ENCODE results near the gene POLE. TPM values are rescaled to one million over a fixed set of nuclear protein-coding genes. Genes with fewer than 3 reads are reported as not detected.

Gene POLE
- total and polyA plus RNA-seq, 10 of the 15 experiments (the other 5 are each of a cell fraction or from before 2014, with no cell fraction given) = 2.3 to 103 (median 37.1) TPM

DNA sequence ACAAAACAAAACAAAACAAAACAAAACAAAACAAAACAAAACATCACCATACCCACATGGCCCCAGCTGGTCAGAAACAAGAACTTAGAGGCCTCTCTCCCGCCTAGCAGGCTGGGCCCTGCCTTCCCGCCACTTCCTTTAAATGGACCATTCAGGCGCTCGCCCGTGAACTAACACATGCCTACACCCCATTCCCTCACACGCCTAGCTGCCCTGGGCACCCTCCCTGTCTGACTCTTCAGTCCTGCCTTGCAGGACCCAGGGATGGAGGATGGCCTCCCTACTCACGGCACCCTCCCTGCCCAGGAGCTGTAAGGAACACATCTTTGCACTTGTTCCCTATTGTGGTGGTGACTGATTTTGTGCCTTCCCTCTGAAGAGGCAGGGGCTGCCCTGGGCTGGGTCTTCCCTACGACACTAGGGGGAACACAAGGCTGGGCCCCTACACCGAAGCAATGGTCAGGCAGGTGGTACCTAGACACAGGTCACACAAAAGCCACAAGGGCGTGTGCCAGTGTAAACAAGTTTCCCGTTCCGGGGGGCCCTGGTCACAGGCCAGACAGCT lies 47.1 kb downstream of the POLE start:
- no peak for DNase-seq (ENCODE audit: low read depth, low spot score)
- Histone ChIP-seq H3K27ac (ENCODE audit: control insufficient read depth, insufficient read depth) (no peak overlapping the region), H3K9ac (ENCODE audit: control insufficient read depth, insufficient read depth, low read length) (no peak overlapping the region), H3K4me3 (no peak overlapping the region), H3K4me1 (ENCODE audit: control insufficient read depth, insufficient read depth, low read length) (no peaks in the 10 kb centered on the region), H3K79me2 (ENCODE audit: control insufficient read depth, insufficient read depth, low read length) (no peaks in the 10 kb centered on the region), H3K9me3 (replicated peaks; ENCODE audit: control insufficient read depth, insufficient read depth, low read length) (no peaks in the 10 kb centered on the region), H4K20me1 (ENCODE audit: control insufficient read depth, insufficient read depth) (no peaks in the 10 kb centered on the region), H3K27me3 (replicated peaks in 1 of 2; ENCODE audit: control insufficient read depth in 2 of 2, insufficient read depth in 2 of 2, low read length in 1 of 2) (no peaks in the 10 kb centered on the region), H3K4me2 (ENCODE audit: control insufficient read depth, insufficient read depth) (no peak overlapping the region), H2AFZ (ENCODE audit: control insufficient read depth, low read depth, low read length) (no peak overlapping the region), H3K36me3 (ENCODE audit: control insufficient read depth in 2 of 2, insufficient read depth in 2 of 2, low read length in 1 of 2) (peaks cover 19 to 49% of the 10 kb centered on the region in 2 experiments)
- ChIA-PET SMC1A (ENCODE audit: uncharacterized antibody, unreplicated experiment) (no interaction called here), RAD21 (ENCODE audit: unreplicated experiment) (no interaction called here), CTCF (no interaction called here), POLR2A (no interaction called here)
- FAIRE-seq = no peak
- no peak for ATAC-seq
- BruUV-seq (replicated peaks) = no TSS peak
- 79% methylated on average over 11 of the region's 12 CpGs for WGBS (ENCODE audit: insufficient coverage, insufficient replicate concordance, low lambda C conversion rate, missing lambda C conversion rate)
- in situ Hi-C loops (cut with MboI) = no loop called here
- intact Hi-C loops (cut with micrococcal nuclease; ENCODE audit: unreplicated experiment) = no loop called here
- TF ChIP-seq TCF3 (IDR thresholded peaks at IDR 0.05; ENCODE audit: borderline replicate concordance, insufficient read depth, low read depth, low read length) (no peak), FOXK2 (IDR thresholded peaks at IDR 0.05) (no peak), WRNIP1 (IDR thresholded peaks at IDR 0.05; ENCODE audit: borderline replicate concordance, low read depth, low read length) (no peak), CBX5 (IDR thresholded peaks at IDR 0.05; ENCODE audit: low read depth) (no peak), KLF5 (IDR thresholded peaks at IDR 0.05; ENCODE audit: partially characterized antibody) (no peak), USF2 (IDR thresholded peaks at IDR 0.05; ENCODE audit: borderline replicate concordance, low read depth, low read length) (no peak), TCF7 (IDR thresholded peaks at IDR 0.05; ENCODE audit: borderline replicate concordance) (no peak), TAF1 (IDR thresholded peaks at IDR 0.05; ENCODE audit: borderline replicate concordance, low read depth, low read length) (no peak), POLR2AphosphoS2 (IDR thresholded peaks at IDR 0.05; ENCODE audit: low read depth, low read length) (no peak), MAX (IDR thresholded peaks at IDR 0.05; ENCODE audit: low read depth, low read length) (no peak)
- TF ChIP-seq, protein P1, sequence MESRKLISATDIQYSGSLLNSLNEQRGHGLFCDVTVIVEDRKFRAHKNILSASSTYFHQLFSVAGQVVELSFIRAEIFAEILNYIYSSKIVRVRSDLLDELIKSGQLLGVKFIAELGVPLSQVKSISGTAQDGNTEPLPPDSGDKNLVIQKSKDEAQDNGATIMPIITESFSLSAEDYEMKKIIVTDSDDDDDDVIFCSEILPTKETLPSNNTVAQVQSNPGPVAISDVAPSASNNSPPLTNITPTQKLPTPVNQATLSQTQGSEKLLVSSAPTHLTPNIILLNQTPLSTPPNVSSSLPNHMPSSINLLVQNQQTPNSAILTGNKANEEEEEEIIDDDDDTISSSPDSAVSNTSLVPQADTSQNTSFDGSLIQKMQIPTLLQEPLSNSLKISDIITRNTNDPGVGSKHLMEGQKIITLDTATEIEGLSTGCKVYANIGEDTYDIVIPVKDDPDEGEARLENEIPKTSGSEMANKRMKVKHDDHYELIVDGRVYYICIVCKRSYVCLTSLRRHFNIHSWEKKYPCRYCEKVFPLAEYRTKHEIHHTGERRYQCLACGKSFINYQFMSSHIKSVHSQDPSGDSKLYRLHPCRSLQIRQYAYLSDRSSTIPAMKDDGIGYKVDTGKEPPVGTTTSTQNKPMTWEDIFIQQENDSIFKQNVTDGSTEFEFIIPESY (IDR thresholded peaks at IDR 0.05) = no peak
- TF ChIP-seq, protein P2, sequence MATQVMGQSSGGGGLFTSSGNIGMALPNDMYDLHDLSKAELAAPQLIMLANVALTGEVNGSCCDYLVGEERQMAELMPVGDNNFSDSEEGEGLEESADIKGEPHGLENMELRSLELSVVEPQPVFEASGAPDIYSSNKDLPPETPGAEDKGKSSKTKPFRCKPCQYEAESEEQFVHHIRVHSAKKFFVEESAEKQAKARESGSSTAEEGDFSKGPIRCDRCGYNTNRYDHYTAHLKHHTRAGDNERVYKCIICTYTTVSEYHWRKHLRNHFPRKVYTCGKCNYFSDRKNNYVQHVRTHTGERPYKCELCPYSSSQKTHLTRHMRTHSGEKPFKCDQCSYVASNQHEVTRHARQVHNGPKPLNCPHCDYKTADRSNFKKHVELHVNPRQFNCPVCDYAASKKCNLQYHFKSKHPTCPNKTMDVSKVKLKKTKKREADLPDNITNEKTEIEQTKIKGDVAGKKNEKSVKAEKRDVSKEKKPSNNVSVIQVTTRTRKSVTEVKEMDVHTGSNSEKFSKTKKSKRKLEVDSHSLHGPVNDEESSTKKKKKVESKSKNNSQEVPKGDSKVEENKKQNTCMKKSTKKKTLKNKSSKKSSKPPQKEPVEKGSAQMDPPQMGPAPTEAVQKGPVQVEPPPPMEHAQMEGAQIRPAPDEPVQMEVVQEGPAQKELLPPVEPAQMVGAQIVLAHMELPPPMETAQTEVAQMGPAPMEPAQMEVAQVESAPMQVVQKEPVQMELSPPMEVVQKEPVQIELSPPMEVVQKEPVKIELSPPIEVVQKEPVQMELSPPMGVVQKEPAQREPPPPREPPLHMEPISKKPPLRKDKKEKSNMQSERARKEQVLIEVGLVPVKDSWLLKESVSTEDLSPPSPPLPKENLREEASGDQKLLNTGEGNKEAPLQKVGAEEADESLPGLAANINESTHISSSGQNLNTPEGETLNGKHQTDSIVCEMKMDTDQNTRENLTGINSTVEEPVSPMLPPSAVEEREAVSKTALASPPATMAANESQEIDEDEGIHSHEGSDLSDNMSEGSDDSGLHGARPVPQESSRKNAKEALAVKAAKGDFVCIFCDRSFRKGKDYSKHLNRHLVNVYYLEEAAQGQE (IDR thresholded peaks at IDR 0.05; ENCODE audit: low read depth, low read length) = no peak
- TF ChIP-seq, protein P3, sequence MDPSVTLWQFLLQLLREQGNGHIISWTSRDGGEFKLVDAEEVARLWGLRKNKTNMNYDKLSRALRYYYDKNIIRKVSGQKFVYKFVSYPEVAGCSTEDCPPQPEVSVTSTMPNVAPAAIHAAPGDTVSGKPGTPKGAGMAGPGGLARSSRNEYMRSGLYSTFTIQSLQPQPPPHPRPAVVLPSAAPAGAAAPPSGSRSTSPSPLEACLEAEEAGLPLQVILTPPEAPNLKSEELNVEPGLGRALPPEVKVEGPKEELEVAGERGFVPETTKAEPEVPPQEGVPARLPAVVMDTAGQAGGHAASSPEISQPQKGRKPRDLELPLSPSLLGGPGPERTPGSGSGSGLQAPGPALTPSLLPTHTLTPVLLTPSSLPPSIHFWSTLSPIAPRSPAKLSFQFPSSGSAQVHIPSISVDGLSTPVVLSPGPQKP (IDR thresholded peaks at IDR 0.05; ENCODE audit: low read depth, low read length) = no peak

All from GM12878 (cell line).